ENCODE data around the gene UBE2S.
"Not testable (repeated sequence)": the region's sequence is repeated elsewhere in the genome, so short reads cannot be mapped to it uniquely, and the experiment has no call there.

The UBE2S gene

GRCh38 chr19:55407550-55407799 lies at the start of gene UBE2S:
Gene UBE2S (minus strand): TSS chr19:55407788. CDS start chr19:55407589, 199 bp downstream.
- Histone ChIP-seq H3K4me1 (ENCODE audit: control insufficient read depth in 1 of 2, insufficient read depth in 2 of 2, low read length in 2 of 2) (peaks cover 15 to 22% of the 10 kb centered on the region in 2 donors), H3K4me3 (ENCODE audit: low read depth in 1 of 2, low read length in 2 of 2) (peak within 1 kb of the TSS; percentile 78 to 84), H3K27ac (ENCODE audit: low read depth, low read length) (peak within 1 kb of the TSS; percentile 99), H3K9ac (ENCODE audit: low read depth in 1 of 2, low read length in 2 of 2) (peak within 1 kb of the TSS; percentile 71 to 80), H3K36me3 (ENCODE audit: control insufficient read depth in 1 of 2, insufficient read depth in 2 of 2, low read length in 2 of 2) (peaks cover 16 to 29% of the 10 kb centered on the region in 2 donors)
- H3K27me3 ChIP-seq (ENCODE audit: control insufficient read depth in 1 of 2, insufficient read depth in 2 of 2, low read length in 2 of 2); H3K9me3 ChIP-seq (ENCODE audit: control insufficient read depth in 1 of 2, low read length in 2 of 2): not testable (repeated sequence)

GRCh38 chr19:55456347-55456746 lies 48.8 kb upstream of the UBE2S start:
- Histone ChIP-seq H3K36me3 (ENCODE audit: control insufficient read depth in 1 of 2, insufficient read depth in 2 of 2, low read length in 2 of 2) (peaks cover 0 to 18% of the 10 kb centered on the region in 2 donors), H3K9me3 (ENCODE audit: control insufficient read depth in 1 of 2, low read length in 2 of 2) (no peaks in the 10 kb centered on the region), H3K4me3 (ENCODE audit: low read depth in 1 of 2, low read length in 2 of 2) (no peak overlapping the region), H3K9ac (ENCODE audit: low read depth in 1 of 2, low read length in 2 of 2) (no peak overlapping the region), H3K27me3 (ENCODE audit: control insufficient read depth in 1 of 2, insufficient read depth in 2 of 2, low read length in 2 of 2) (peaks cover 4 to 10% of the 10 kb centered on the region in 2 donors), H3K4me1 (ENCODE audit: control insufficient read depth in 1 of 2, insufficient read depth in 2 of 2, low read length in 2 of 2) (peaks cover 10 to 14% of the 10 kb centered on the region in 2 donors), H3K27ac (ENCODE audit: low read depth, low read length) (no peak overlapping the region)

- Histone ChIP-seq H3K9ac (ENCODE audit: low read depth in 1 of 2, low read length in 2 of 2) (no peak overlapping the region), H3K4me1 (ENCODE audit: control insufficient read depth in 1 of 2, insufficient read depth in 2 of 2, low read length in 2 of 2) (peaks cover 7 to 10% of the 10 kb centered on the region in 2 donors), H3K27me3 (ENCODE audit: control insufficient read depth in 1 of 2, insufficient read depth in 2 of 2, low read length in 2 of 2) (peaks cover 4 to 10% of the 10 kb centered on the region in 2 donors), H3K36me3 (ENCODE audit: control insufficient read depth in 1 of 2, insufficient read depth in 2 of 2, low read length in 2 of 2) (peaks cover 0 to 18% of the 10 kb centered on the region in 2 donors), H3K9me3 (ENCODE audit: control insufficient read depth in 1 of 2, low read length in 2 of 2) (no peaks in the 10 kb centered on the region), H3K27ac (ENCODE audit: low read depth, low read length) (no peak overlapping the region), H3K4me3 (ENCODE audit: low read depth in 1 of 2, low read length in 2 of 2) (no peak overlapping the region)
Observed at GRCh38 chr19:55455576-55456235, 48.1 kb upstream of the UBE2S start.

- no peak overlapping the region for H3K9ac ChIP-seq (ENCODE audit: low read depth in 1 of 2, low read length in 2 of 2)
- peaks cover 2 to 5% of the 10 kb centered on the region in 2 donors for H3K4me1 ChIP-seq (ENCODE audit: control insufficient read depth in 1 of 2, insufficient read depth in 2 of 2, low read length in 2 of 2)
- no peak overlapping the region for H3K4me3 ChIP-seq (ENCODE audit: low read depth in 1 of 2, low read length in 2 of 2)
- peaks cover 0 to 18% of the 10 kb centered on the region in 2 donors for H3K36me3 ChIP-seq (ENCODE audit: control insufficient read depth in 1 of 2, insufficient read depth in 2 of 2, low read length in 2 of 2)
- peaks cover 4 to 10% of the 10 kb centered on the region in 2 donors for H3K27me3 ChIP-seq (ENCODE audit: control insufficient read depth in 1 of 2, insufficient read depth in 2 of 2, low read length in 2 of 2)
- no peaks in the 10 kb centered on the region for H3K9me3 ChIP-seq (ENCODE audit: control insufficient read depth in 1 of 2, low read length in 2 of 2)
- no peak overlapping the region for H3K27ac ChIP-seq (ENCODE audit: low read depth, low read length)
Observed at GRCh38 chr19:55454787-55455243, 47.2 kb upstream of the UBE2S start.

- Histone ChIP-seq H3K4me3 (ENCODE audit: low read depth in 1 of 2, low read length in 2 of 2) (no peak overlapping the region), H3K27ac (ENCODE audit: low read depth, low read length) (no peak overlapping the region)
Observed at GRCh38 chr19:55453511-55454260, 46.1 kb upstream of the UBE2S start.

GRCh38 chr19:55452749-55453346 lies 45.3 kb upstream of the UBE2S start:
- no peak overlapping the region for H3K27ac ChIP-seq (ENCODE audit: low read depth, low read length)

More at GRCh38 chr19:55453511-55454260, 46.1 kb upstream of the UBE2S start:
- H3K36me3 ChIP-seq (ENCODE audit: control insufficient read depth in 1 of 2, insufficient read depth in 2 of 2, low read length in 2 of 2), result peaks cover 0 to 18% of the 10 kb centered on the region in 2 donors
- H3K27me3 ChIP-seq (ENCODE audit: control insufficient read depth in 1 of 2, insufficient read depth in 2 of 2, low read length in 2 of 2), result peaks cover 11 to 17% of the 10 kb centered on the region in 2 donors
- H3K9me3 ChIP-seq (ENCODE audit: control insufficient read depth in 1 of 2, low read length in 2 of 2), result no peaks in the 10 kb centered on the region
- H3K4me1 ChIP-seq (ENCODE audit: control insufficient read depth in 1 of 2, insufficient read depth in 2 of 2, low read length in 2 of 2), result peaks cover 0 to 5% of the 10 kb centered on the region in 2 donors
- no peak overlapping the region for H3K9ac ChIP-seq (ENCODE audit: low read depth in 1 of 2, low read length in 2 of 2)

GRCh38 chr19:55451965-55452748 lies 44.6 kb upstream of the UBE2S start:
- Histone ChIP-seq H3K4me1 (ENCODE audit: control insufficient read depth in 1 of 2, insufficient read depth in 2 of 2, low read length in 2 of 2) (peaks cover 0 to 5% of the 10 kb centered on the region in 2 donors), H3K27me3 (ENCODE audit: control insufficient read depth in 1 of 2, insufficient read depth in 2 of 2, low read length in 2 of 2) (peaks cover 17 to 23% of the 10 kb centered on the region in 2 donors), H3K9ac (ENCODE audit: low read depth in 1 of 2, low read length in 2 of 2) (no peak overlapping the region), H3K4me3 (ENCODE audit: low read depth in 1 of 2, low read length in 2 of 2) (no peak overlapping the region), H3K36me3 (ENCODE audit: control insufficient read depth in 1 of 2, insufficient read depth in 2 of 2, low read length in 2 of 2) (peaks cover 0 to 18% of the 10 kb centered on the region in 2 donors), H3K9me3 (ENCODE audit: control insufficient read depth in 1 of 2, low read length in 2 of 2) (no peaks in the 10 kb centered on the region), H3K27ac (ENCODE audit: low read depth, low read length) (no peak overlapping the region)

More at GRCh38 chr19:55452749-55453346, 45.3 kb upstream of the UBE2S start:
- Histone ChIP-seq H3K27me3 (ENCODE audit: control insufficient read depth in 1 of 2, insufficient read depth in 2 of 2, low read length in 2 of 2) (peaks cover 16 to 17% of the 10 kb centered on the region in 2 donors), H3K9me3 (ENCODE audit: control insufficient read depth in 1 of 2, low read length in 2 of 2) (no peaks in the 10 kb centered on the region), H3K36me3 (ENCODE audit: control insufficient read depth in 1 of 2, insufficient read depth in 2 of 2, low read length in 2 of 2) (peaks cover 0 to 18% of the 10 kb centered on the region in 2 donors), H3K4me1 (ENCODE audit: control insufficient read depth in 1 of 2, insufficient read depth in 2 of 2, low read length in 2 of 2) (peaks cover 0 to 5% of the 10 kb centered on the region in 2 donors), H3K9ac (ENCODE audit: low read depth in 1 of 2, low read length in 2 of 2) (no peak overlapping the region), H3K4me3 (ENCODE audit: low read depth in 1 of 2, low read length in 2 of 2) (no peak overlapping the region)

GRCh38 chr19:55451163-55451964 lies 43.8 kb upstream of the UBE2S start:
- no peak overlapping the region for H3K4me3 ChIP-seq (ENCODE audit: low read depth in 1 of 2, low read length in 2 of 2)
- peaks cover 0 to 5% of the 10 kb centered on the region in 2 donors for H3K4me1 ChIP-seq (ENCODE audit: control insufficient read depth in 1 of 2, insufficient read depth in 2 of 2, low read length in 2 of 2)
- H3K36me3 ChIP-seq (ENCODE audit: control insufficient read depth in 1 of 2, insufficient read depth in 2 of 2, low read length in 2 of 2), result peaks cover 0 to 13% of the 10 kb centered on the region in 2 donors
- H3K9me3 ChIP-seq (ENCODE audit: control insufficient read depth in 1 of 2, low read length in 2 of 2), result no peaks in the 10 kb centered on the region
- H3K27me3 ChIP-seq (ENCODE audit: control insufficient read depth in 1 of 2, insufficient read depth in 2 of 2, low read length in 2 of 2), result peaks cover 17 to 23% of the 10 kb centered on the region in 2 donors
- H3K9ac ChIP-seq (ENCODE audit: low read depth in 1 of 2, low read length in 2 of 2), result no peak overlapping the region
- H3K27ac ChIP-seq (ENCODE audit: low read depth, low read length), result no peak overlapping the region

- H3K36me3 ChIP-seq (ENCODE audit: control insufficient read depth in 1 of 2, insufficient read depth in 2 of 2, low read length in 2 of 2), result peaks cover 0 to 6% of the 10 kb centered on the region in 2 donors
- H3K9me3 ChIP-seq (ENCODE audit: control insufficient read depth in 1 of 2, low read length in 2 of 2), result no peaks in the 10 kb centered on the region
- no peak overlapping the region for H3K4me3 ChIP-seq (ENCODE audit: low read depth in 1 of 2, low read length in 2 of 2)
- H3K4me1 ChIP-seq (ENCODE audit: control insufficient read depth in 1 of 2, insufficient read depth in 2 of 2, low read length in 2 of 2), result peaks cover 0 to 5% of the 10 kb centered on the region in 2 donors
- peaks cover 20 to 23% of the 10 kb centered on the region in 2 donors for H3K27me3 ChIP-seq (ENCODE audit: control insufficient read depth in 1 of 2, insufficient read depth in 2 of 2, low read length in 2 of 2)
- H3K27ac ChIP-seq (ENCODE audit: low read depth, low read length), result no peak overlapping the region
- no peak overlapping the region for H3K9ac ChIP-seq (ENCODE audit: low read depth in 1 of 2, low read length in 2 of 2)
Observed at GRCh38 chr19:55449469-55449868, 41.9 kb upstream of the UBE2S start.
